GM18520 (cell line): ENCODE data around the gene CCDC80.
A peak's percentile ranks its signal among the peaks of the same experiment; 100 is the strongest.
"Not testable (repeated sequence)": the region's sequence is repeated elsewhere in the genome, so short reads cannot be mapped to it uniquely, and the experiment has no call there.

Source experiments
- ATAC-seq: cut with Tn5 transposase; IDR thresholded peaks from one replicate; pipeline ENCODE4 v1.9.1; 2021; ENCODE audit not compliant: unreplicated experiment

Gene CCDC80

DNA sequence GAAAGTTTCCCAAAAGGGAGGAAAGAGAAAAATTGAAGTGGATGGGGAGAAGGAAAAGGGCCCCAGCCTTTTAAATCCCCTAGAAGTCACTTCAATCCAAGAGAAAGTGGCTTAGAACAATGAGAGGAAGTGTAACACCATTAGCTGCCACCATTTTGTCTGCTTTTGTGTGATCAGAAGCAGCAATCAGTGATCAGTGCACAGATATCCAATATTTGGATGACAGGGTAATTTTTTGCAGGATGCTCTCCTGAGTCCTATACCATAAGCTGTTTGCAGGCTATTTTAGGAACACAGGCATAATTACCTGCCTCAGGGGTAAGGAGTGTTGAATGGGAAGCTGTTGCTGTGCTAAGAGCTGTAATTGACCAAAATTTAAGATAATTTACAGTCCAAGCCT lies 47.7 kb downstream of the CCDC80 start:
- ATAC-seq, result no peak

DNA sequence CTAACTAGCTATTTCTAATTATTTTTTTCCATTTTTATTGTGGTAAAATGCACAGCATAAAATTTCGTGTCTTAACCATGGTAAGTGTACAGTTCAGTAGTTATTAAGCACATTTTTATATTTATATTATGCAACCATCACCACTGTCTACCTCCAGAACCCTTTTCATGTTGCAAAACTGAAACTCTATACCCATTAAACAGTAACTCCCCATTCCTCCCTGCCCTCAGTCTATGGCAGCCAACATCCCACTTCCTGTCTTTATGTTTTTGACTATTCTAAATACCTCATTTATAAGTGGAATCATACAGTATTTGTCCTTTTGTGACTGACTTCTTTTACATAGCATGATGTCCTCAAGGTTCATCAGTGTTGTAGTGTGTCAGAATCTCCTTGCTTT lies 53.6 kb downstream of the CCDC80 start:
- ATAC-seq, result no peak

DNA sequence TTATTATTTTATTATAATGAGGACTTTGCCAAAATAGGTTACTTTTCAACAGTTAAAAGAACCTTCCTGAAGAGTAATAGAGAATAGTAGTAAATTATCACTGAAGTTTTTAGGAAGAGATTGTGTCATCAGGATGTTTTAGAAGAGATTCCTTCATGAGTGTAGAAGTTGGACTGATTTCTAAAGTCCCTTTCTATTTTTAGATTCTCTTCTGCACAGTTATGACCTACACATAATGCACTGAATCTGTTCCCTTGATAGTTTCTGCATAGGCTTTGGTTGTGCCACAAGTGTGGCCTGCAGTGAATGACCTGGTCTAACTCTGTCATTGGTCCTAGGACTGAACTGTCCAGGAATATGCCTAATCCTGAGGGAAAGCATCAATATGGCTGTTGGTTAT lies 55.2 kb downstream of the CCDC80 start:
- ATAC-seq, result no peak

DNA sequence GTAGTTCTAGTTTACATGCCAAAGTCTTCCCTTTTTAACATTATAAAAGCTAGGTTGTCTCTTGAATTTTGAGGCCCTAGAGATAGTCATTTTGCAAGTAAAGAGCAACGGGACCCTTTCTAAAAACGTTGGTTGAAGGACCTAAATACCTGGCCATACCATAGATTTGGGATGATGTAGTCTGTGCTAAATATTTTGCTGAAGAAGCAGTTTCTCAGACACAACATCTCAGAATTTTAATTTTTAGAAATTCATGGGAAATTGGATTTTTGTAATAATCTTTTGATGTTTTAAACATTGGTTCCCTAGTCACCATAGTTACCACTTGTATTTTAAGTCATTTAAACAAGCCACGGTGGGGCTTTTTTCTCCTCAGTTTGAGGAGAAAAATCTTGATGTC lies 57.8 kb downstream of the CCDC80 start:
- ATAC-seq, result no peak

DNA sequence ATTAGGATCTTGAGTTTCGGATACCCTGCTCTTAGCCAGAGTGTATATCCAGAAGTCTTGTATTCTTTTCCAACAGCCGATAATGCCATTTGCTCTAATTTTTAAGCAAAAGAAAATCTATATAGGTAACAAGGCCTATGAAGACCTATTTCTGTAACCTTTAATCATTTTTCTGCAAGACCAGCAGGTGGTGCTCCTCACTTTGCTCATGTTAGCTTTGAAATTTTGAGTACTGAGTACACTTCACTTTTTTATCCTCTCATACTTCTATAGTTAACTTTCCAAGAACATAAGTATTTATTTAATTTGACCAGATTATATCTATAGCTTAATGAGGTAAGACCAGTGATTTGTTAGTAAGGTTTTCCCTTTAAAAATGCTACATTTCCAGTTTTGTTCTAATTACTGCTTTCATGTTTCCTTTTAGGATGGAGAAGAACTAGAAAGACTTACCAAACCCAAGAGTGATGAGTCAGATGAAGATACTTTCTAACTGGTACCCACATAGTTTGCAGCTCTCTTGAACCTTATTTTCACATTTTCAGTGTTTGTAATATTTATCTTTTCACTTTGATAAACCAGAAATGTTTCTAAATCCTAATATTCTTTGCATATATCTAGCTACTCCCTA lies 58.6 kb downstream of the CCDC80 start:
- no peak for ATAC-seq

DNA sequence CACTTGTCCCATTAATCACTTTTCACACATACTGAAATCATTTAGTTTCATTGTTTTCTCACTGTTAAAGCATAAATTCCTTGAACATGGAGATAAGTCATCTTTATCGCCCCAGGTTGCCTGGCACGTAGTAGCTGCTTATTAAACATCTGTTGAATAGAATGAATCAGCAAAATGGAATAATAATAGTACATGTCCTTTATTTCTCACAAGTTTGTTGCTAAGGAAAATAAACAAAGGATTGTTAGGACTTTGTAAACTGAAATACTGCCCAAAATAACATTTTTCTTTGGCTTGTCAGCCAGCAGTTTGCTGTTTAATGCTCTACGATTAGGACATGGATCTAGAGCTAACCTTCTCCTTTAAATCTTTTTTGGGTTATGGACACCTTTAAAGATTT lies 61.2 kb downstream of the CCDC80 start:
- no peak for ATAC-seq

DNA sequence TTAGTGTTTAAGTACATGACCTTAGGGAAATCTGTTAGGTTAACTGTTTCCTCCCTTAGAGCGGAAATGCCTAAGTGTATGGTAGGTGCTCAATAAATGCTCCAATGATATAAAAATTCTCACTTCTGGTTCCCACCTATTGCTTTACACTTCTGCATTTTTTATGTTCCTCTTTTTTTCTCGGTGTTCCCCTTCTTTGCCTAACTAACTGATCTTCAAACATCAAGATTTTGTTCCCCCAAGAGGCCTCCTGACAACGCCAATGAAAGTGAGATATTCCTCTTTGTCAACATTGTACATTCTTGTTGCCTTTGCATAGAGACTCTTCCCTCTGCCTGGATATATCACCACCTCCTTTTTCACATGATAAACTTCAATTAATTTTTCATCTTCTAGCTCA lies 61.7 kb downstream of the CCDC80 start:
- ATAC-seq, result no peak

DNA sequence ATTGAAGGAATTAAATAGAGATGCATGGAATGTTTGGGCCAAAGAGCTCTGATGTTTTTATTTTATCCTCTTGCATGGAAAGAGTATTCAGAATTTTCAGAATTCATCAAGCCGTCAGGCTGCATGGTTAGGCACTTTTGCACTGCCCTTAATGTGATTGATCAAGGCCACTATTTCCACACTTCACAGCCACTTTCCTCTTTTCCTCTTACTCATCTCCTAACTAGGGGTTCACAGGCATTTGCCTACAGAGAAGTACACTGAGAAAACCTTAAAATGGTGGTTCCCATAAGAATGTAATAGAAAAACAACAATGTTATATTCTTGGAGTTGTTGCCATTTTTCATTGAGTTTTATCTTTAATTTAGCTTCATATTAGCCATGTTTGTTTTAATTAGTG lies 68.2 kb downstream of the CCDC80 start:
- no peak for ATAC-seq

DNA sequence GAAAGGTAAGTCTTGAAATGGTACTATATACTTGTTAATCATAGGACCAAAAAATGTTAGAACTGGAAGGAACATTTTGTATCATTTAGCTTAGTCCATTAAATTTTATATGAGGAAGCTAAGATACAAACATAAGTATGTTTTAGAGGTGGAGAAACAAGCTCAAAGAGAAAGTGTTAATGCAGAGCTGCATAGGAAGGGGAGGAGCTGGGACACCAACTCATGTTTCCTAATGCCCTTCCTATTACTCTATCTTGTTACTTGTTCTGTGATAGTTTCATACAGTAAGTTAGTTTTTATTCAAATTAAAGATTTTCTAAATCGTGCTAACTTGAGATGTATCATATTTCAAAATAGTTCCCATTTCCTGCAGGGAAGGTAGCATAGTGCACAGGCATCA lies 71.7 kb downstream of the CCDC80 start:
- no peak for ATAC-seq

DNA sequence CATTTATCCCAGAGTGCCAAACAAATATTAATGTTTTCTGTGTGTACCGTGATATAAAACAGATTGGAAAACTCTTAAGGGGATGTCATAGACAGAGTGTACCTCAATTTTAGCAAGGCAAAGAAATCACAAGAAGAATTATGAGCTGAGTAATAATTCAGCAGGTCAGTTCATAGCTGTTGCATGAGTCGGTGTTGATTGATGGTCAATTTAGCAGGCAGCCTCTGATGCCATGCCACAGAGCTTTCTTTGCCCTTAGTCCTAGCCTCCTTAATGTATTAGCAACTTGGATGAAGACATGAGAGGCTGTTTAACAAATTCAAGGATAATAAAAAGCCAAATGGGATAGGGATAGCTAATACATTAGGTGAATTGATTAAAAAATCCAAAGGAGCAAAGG lies 72.3 kb downstream of the CCDC80 start:
- no peak for ATAC-seq

DNA sequence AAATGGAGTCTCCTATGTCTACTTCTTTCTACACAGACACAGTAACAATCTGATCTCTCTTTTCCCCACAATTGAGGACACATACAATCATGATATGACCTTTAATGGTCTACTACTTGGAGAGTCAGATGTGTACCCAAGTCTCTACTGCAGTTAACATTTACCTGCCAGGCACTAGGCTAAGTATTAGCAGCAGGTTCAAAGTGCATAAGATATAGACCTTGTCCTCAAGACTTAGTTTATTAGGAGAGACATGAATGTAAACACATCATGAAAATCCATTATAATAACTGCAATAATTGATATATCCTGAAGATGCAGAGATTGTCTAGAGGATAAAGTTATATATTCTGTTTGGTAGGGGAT lies 76.0 kb downstream of the CCDC80 start:
- ATAC-seq, result no peak

DNA sequence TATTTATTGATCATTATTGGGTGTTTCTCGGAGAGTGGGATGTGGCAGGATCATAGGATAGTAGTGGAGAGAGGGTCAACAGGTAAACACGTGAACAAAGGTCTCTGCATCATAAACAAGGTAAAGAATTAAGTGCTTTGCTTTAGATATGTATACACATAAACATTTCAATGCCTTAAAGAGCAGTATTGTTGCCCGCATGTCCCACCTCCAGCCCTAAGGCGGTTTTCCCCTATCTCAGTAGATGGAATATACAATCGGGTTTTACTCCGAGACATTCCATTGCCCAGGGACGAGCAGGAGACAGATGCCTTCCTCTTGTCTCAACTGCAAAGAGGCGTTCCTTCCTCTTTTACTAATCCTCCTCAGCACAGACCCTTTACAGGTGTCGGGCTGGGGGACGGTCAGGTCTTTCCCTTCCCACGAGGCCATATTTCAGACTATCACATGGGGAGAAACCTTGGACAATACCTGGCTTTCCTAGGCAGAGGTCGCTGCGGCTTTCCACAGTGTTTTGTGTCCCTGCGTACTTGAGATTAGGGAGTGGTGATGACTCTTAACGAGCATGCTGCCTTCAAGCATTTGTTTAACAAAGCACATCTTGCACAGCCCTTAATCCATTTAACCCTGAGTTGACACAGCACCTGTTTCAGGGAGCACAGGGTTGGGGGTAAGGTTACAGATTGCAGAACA lies 76.5 kb downstream of the CCDC80 start:
- ATAC-seq, result not testable (repeated sequence)

DNA sequence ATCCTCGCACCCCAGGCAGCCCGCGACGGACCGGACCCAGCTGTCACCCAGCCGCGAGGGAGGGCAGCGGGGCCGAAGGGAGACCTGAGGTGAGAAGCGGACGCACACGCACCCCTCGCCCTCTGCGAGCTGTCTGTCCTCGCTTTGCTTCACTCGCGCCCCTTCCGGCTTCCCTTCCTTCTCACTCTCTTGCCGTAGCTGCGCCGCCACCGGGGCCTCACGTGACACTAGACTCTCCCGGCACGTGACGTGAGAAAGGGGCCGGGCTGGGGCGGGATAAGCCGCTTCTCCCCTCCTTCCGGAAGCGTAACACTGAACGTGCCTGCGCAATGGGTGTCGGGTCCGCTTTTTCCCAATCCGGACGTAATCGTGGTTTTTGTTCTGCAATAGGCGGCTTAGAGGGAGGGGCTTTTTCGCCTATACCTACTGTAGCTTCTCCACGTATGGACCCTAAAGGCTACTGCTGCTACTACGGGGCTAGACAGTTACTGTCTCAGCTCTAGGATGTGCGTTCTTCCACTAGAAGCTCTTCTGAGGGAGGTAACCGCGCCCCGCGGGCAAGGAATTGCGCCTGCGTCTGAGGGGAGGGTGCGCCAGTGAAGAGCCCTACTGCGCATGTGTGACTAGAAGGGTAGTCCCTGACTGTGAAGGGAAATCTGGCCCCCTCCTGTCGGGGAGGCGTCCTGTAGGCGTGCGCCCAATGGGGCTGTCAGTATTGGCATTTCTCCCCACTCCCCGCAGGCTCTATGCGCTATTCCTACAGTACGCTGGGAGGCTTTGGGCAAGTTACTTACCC lies 79.0 kb downstream of the CCDC80 start, which contains the start of the genes ATG3 and SLC35A5:
Gene ATG3, minus strand, starts transcription at position 229 of the 796 bp plus-strand sequence. CDS start 434 bp downstream, outside the sequence.
Gene SLC35A5, plus strand, starts transcription at position 312 of the 796 bp plus-strand sequence. CDS start 1,359 bp downstream, outside the sequence.
- ATAC-seq, result peak; percentile 64

DNA sequence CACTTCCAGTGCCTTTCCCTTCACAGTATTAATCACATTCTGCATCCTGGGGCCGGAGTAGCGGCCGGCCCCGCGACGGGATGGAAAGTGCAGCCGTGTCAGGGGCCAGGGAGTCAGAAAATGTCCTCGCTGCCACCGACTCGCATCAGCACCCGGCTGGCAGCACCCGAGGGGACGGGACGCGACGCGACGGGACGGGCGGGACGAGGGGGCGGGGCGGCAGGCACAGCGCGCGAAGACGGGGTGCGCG lies 79.5 kb downstream of the CCDC80 start:
- ATAC-seq, result no peak

DNA sequence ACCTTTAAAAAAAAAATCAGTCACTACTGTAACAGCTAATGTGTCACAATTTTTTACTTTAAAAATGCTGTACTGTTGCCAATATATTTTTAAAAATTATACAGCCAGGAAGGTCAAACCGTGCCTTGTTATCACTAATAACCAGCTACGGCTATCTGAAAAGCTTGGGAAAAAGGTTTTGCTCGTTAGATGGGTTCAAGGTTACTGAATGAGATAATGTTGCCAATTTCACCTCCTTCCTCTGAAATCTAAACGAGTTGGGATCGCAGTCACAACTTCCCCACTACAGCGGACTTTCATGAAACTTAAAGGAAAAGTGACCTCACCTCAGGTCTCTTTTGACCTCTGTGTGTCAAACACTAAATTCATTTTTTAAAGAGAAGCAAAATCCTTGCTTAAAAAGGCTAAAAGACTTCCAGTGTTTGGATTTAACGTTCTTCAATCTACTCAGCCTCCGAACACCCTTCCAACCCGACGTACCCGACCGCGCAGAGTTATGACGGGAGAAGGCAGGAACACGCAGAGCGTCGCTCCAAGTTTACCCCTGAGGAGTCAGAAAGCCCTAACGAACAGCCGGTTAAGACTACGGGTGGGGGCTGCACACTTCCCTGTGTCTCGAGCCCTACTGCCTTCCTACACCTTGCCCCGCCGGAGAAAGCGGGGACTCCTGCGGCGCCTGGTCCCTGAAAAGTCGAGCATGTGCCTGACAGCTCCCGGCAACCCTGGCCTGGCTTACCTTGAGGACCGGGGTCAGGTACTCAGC lies 80.0 kb downstream of the CCDC80 start:
- ATAC-seq, result peak; percentile 7

DNA sequence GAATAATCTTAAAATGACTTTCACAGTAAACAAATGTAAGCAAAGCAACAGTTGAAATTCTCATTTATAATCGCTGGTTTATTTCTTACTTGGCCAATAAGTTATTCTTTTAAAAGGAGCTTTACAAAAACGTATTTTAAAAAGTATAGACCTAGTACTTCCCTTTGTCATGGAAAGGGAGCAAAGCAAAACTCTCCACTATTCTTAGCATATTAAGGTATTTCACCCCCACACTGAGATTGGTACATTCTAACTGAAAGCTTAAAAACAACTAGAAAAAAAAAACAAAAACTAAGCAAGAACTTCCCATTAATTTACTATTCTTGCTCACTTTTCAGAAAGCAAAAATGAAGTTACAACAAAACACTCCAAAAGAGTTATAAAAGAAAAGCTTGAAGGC lies 80.6 kb downstream of the CCDC80 start:
- ATAC-seq, result no peak

DNA sequence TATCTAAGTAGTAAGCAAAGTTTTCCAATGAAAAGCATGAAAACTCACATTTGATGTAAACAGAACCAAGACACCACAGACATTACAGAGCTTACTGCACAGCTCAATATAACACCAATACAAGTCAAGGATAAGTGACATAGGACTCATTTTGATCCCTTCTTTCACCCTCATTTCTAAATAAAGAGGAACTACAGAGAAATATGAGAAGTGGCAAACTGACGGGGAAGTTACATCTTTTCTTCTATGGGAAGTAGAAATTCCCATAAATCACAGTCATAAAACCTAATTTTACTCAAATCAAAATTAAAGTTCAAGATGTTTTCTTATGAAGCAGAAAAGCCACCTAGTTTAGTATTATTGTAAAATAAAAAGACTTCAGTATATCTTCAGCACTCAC lies 83.0 kb downstream of the CCDC80 start:
- no peak for ATAC-seq

DNA sequence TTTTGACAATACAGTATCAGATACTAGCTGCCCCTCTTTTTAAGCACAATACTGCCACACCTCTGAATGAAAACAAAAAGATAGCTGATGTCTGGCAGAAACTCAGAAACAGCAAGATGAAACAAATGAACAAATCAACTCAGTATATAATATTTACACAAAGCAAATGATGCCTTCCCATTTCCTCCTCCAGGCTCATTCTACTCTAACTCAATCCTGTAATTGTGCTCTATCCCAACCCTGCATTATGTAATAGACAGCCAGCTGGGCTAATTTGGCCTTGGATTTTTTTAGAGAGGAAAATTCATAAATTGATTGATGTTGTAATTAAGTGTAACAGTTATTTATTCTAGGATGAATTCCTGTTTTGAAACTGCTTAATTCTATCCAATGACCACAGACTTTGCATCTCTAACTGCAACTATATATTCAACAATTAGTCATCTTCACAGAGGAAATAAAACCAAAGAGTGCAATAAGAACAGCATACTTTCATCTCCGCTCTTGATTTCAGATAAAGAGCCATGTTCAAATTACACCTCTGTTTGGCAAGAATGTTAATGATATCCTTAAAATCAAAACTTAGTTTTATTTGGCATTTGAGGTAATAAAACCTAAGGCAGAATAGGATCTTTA lies 85.3 kb downstream of the CCDC80 start:
- no peak for ATAC-seq

DNA sequence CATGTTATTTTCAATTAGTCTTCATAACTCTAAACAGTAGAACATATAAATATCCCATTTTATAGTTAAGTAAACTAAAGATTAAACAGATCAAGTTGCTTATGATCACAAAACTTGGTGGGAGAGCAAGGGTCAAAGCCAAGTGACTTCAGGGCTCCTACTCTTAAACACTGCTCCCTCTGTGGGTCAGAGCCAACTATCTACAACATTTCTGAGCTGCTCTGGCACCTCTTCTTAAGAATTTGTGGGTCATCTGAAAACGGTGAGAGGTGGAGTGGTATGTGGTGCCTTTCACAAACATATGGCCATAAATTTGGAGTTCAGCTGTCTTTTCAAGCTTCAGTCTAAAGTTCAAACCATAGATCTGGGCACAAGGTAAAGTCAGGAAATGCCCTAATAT lies 90.1 kb downstream of the CCDC80 start:
- ATAC-seq, result no peak
